IMR-90 (cell line): ENCODE results near the gene RNF34. TPM values are rescaled to one million over a fixed set of nuclear protein-coding genes. Genes with fewer than 3 reads are reported as not detected.

Experiments
- ATAC-seq: fragments of 200-7000 bp; cut with Tn5 transposase; 2 replicates; pipeline ENCODE4 v1.9.1; 2020; ENCODE audit warnings: low read depth, mild to moderate bottlenecking, moderate library complexity
- BruUV-seq: library from RNA; stranded (reverse); fragments of 400-500 nt; replicated peaks from 2 replicates; lab custom pipeline; 2021; lab: Mats Ljungman, UMichigan
- CTCF ChIA-PET: fragments of 300-600 bp; formaldehyde crosslinking; extraction: SDS; loops from one replicate; lab custom pipeline; 2021; ENCODE audit warnings: antibody characterized with exemption; lab: Yijun Ruan, JAX
- POLR2A ChIA-PET: fragments of 300-600 bp; sonication (Branson Sonifier 250); formaldehyde crosslinking; loops from one replicate; lab custom pipeline; 2022; ENCODE audit warnings: antibody characterized with exemption; ENCODE audit not compliant: unreplicated experiment; lab: Charles Lee
- DNase-seq: peaks from one replicate; pipeline ENCODE4 v3.0.0; 2013
- H2AFZ ChIP-seq: replicated peaks from 2 replicates; pipeline ENCODE3; 2013; ENCODE audit warnings: low read length, mild to moderate bottlenecking; ENCODE audit not compliant: poor library complexity
- H2AK5ac ChIP-seq: 2 replicates; pipeline ENCODE4 v1.6.1; 2013; ENCODE audit warnings: low read depth, low read length, inconsistent platforms
- H2AK9ac ChIP-seq: replicated peaks from 2 replicates; pipeline ENCODE3; 2013; ENCODE audit warnings: mild to moderate bottlenecking, low read depth, low read length, moderate library complexity; ENCODE audit not compliant: poor library complexity
- H2BK120ac ChIP-seq: 2 replicates; pipeline ENCODE4 v1.6.1; 2013; ENCODE audit warnings: low read depth, low read length, inconsistent platforms
- H2BK15ac ChIP-seq: 3 replicates; pipeline ENCODE4 v1.6.1; 2013; ENCODE audit warnings: low read depth, low read length, inconsistent platforms
- H2BK20ac ChIP-seq: 2 replicates; pipeline ENCODE4 v1.6.1; 2013; ENCODE audit warnings: low read depth, mild to moderate bottlenecking, inconsistent platforms, low read length, moderate library complexity
- H2BK5ac ChIP-seq: 2 replicates; pipeline ENCODE4 v1.6.1; 2013; ENCODE audit warnings: mild to moderate bottlenecking, low read depth, low read length, inconsistent platforms; ENCODE audit not compliant: poor library complexity, severe bottlenecking
- H3K14ac ChIP-seq: replicated peaks from 2 replicates; pipeline ENCODE4 v1.6.1; 2013; ENCODE audit warnings: low read depth, low read length, inconsistent platforms
- H3K18ac ChIP-seq: 2 replicates; pipeline ENCODE4 v1.6.1; 2013; ENCODE audit warnings: low read depth, low read length, control low read depth
- H3K23ac ChIP-seq: 2 replicates; pipeline ENCODE4 v1.6.1; 2013; ENCODE audit warnings: low read depth, low read length, inconsistent platforms
- H3K27ac ChIP-seq: 2 replicates; pipeline ENCODE4 v1.5.1; 2013; ENCODE audit warnings: mild to moderate bottlenecking, control low read depth, low read length; ENCODE audit not compliant: insufficient read depth
- H3K27me3 ChIP-seq: 2 replicates; pipeline ENCODE4 v1.6.1; 2013; ENCODE audit warnings: low read length; ENCODE audit not compliant: control insufficient read depth, insufficient read depth
- H3K36me3 ChIP-seq: 2 replicates; pipeline ENCODE4 v1.6.1; 2013; ENCODE audit warnings: low read length, mixed read lengths; ENCODE audit not compliant: control insufficient read depth, insufficient read depth
- H3K4ac ChIP-seq: 2 replicates; pipeline ENCODE4 v1.6.1; 2013; ENCODE audit warnings: low read depth, low read length, inconsistent platforms
- H3K4me1 ChIP-seq: 2 replicates; pipeline ENCODE4 v1.6.1; 2013; ENCODE audit warnings: low read length, mixed read lengths; ENCODE audit not compliant: control insufficient read depth, insufficient read depth
- H3K4me2 ChIP-seq: 2 replicates; pipeline ENCODE4 v1.6.1; 2013; ENCODE audit warnings: low read depth, mild to moderate bottlenecking, control low read depth, low read length, moderate library complexity
- H3K4me3 ChIP-seq: 2 replicates; pipeline ENCODE4 v1.5.1; 2013; ENCODE audit warnings: low read depth, mild to moderate bottlenecking, control low read depth, low read length, moderate library complexity; ENCODE audit not compliant: insufficient read depth
- H3K56ac ChIP-seq: 2 replicates; pipeline ENCODE4 v1.6.1; 2013; ENCODE audit warnings: low read length, inconsistent platforms; ENCODE audit not compliant: insufficient read depth; ENCODE audit errors: extremely low read depth
- H3K79me1 ChIP-seq, 2 experiments: 2 replicates each; pipeline ENCODE4 v1.6.1; 2013; ENCODE audit warnings: low read length in 2 of 2, inconsistent platforms in 1 of 2, low read depth in 1 of 2
- H3K9ac ChIP-seq: 2 replicates; pipeline ENCODE4 v1.6.1; 2013; ENCODE audit warnings: low read depth, low read length, control low read depth
- H3K9me1 ChIP-seq: 2 replicates; pipeline ENCODE4 v1.6.1; 2013; ENCODE audit warnings: low read length, inconsistent platforms; ENCODE audit not compliant: insufficient read depth
- H3K9me3 ChIP-seq: 2 replicates; pipeline ENCODE4 v1.6.1; 2013; ENCODE audit warnings: low read length; ENCODE audit not compliant: control insufficient read depth, insufficient read depth
- H4K20me1 ChIP-seq: 2 replicates; pipeline ENCODE4 v1.6.1; 2013; ENCODE audit warnings: low read length, inconsistent platforms; ENCODE audit not compliant: insufficient read depth
- H4K5ac ChIP-seq: 2 replicates; pipeline ENCODE4 v1.6.1; 2013; ENCODE audit warnings: mild to moderate bottlenecking, low read depth, low read length, control low read depth
- H4K8ac ChIP-seq, 2 experiments: 2 replicates each; pipeline ENCODE4 v1.6.1; 2013; ENCODE audit warnings: low read depth in 2 of 2, low read length in 2 of 2, control low read depth in 1 of 2, inconsistent platforms in 1 of 2
- H4K91ac ChIP-seq: 2 replicates; pipeline ENCODE4 v1.6.1; 2013; ENCODE audit warnings: low read depth, low read length, inconsistent platforms; ENCODE audit not compliant: insufficient read depth
- BHLHE40 ChIP-seq: fragments of 150-350 bp; IDR thresholded peaks from 2 replicates; pipeline ENCODE4 v1.6.1; 2016; ENCODE audit warnings: mild to moderate bottlenecking, low read depth, low read length
- CTCF ChIP-seq: conservative IDR thresholded peaks from 2 replicates; pipeline ENCODE4 v1.5.1; 2012; ENCODE audit warnings: mild to moderate bottlenecking, low read depth, low read length, improper control_type of control experiment
- ELK1 ChIP-seq: fragments of 150-350 bp; IDR thresholded peaks from 2 replicates; pipeline ENCODE4 v1.6.1; 2016; ENCODE audit warnings: low read depth, mild to moderate bottlenecking, low read length, moderate library complexity, borderline replicate concordance
- MAZ ChIP-seq: IDR thresholded peaks from 2 replicates; pipeline ENCODE4 v1.6.1; 2012; ENCODE audit warnings: low read depth, mild to moderate bottlenecking, low read length, improper control_type of control experiment, moderate library complexity, borderline replicate concordance
- MXI1 ChIP-seq: IDR thresholded peaks from 2 replicates; pipeline ENCODE4 v1.6.1; 2012; ENCODE audit warnings: low read depth, mild to moderate bottlenecking, low read length, moderate library complexity, borderline replicate concordance
- RFX5 ChIP-seq: IDR thresholded peaks from 2 replicates; pipeline ENCODE4 v1.8.0; 2012; ENCODE audit warnings: low read depth, mild to moderate bottlenecking, low read length, moderate library complexity
- WGBS, 2 experiments: methylation state at CpG; one replicate each; pipeline versions ENCODE4 v1.1.5 to v1.1.7; 2013; ENCODE audit warnings: missing lambda C conversion rate in 2 of 2; ENCODE audit not compliant: insufficient read length in 1 of 2; ENCODE audit errors: extremely low coverage in 2 of 2; 5-methylcytosine and 5-hydroxymethylcytosine counted together
- dilution Hi-C: fragments of 300-500 bp; cut with HindIII; formaldehyde crosslinking; loops from one replicate; pipeline ENCODE4 v1.14.3; 2018; ENCODE audit warnings: low sequenced_read_pairs; ENCODE audit not compliant: unreplicated experiment
- in situ Hi-C: fragments of 300-500 bp; cut with MboI; formaldehyde crosslinking; loops from 3 replicates; pipeline ENCODE4 v1.14.3; 2019; ENCODE audit warnings: low sequenced_read_pairs, inconsistent platforms, mixed read lengths
- intact Hi-C: fragments of 100-400 bp; cut with micrococcal nuclease; formaldehyde crosslinking; loops from 2 replicates; pipeline ENCODE4 v1.10.0; 2022
- polyA plus RNA-seq, 3 experiments: library from polyadenylated mRNA; depleted of rRNA; stranded (reverse); fragments of >200 nt; gene quantifications; 2 replicates each; pipeline ENCODE4 v1.2.3, GENCODE V29; 2012; ENCODE audit warnings: low replicate concordance in 1 of 3
- total RNA-seq: library from RNA; depleted of rRNA; stranded (reverse); fragments of >200 nt; gene quantifications from 2 replicates; pipeline ENCODE4 v1.2.3, GENCODE V29; 2012

The RNF34 gene
- total and polyA plus RNA-seq, 2 of the 4 experiments (the other 2 are of a cell fraction): 33.2 to 69.5 TPM

- Histone ChIP-seq H2AK9ac (no peak overlapping the region), H2BK120ac (no peak overlapping the region), H3K27me3 (no peaks in the 10 kb centered on the region), H3K14ac (no peak overlapping the region), H3K4ac (no peak overlapping the region), H4K91ac (no peak overlapping the region), H3K18ac (no peak overlapping the region), H3K9me1 (peaks cover 9% of the 10 kb centered on the region), H2AK5ac (no peak overlapping the region), H4K5ac (no peak overlapping the region), H2BK5ac (no peak overlapping the region), H4K8ac (no peak overlapping the region), H3K9me3 (no peaks in the 10 kb centered on the region), H2BK20ac (no peak overlapping the region), H3K79me1 (peaks cover 16 to 51% of the 10 kb centered on the region in 2 experiments), H4K20me1 (peaks cover 12% of the 10 kb centered on the region), H3K36me3 (peaks cover 55% of the 10 kb centered on the region), H3K4me2 (no peak overlapping the region), H2AFZ (no peak overlapping the region), H2BK15ac (no peak overlapping the region), H3K9ac (no peak overlapping the region), H3K23ac (no peak overlapping the region), H3K56ac (no peak overlapping the region), H3K4me3 (no peak overlapping the region), H3K4me1 (no peaks in the 10 kb centered on the region), H3K27ac (no peak overlapping the region)
- dilution Hi-C loops (no loop called here), in situ Hi-C loops (no loop called here), intact Hi-C loops (loop anchor here (5.0 kb wide), 1 partner anchor 90 kb away; no protein-coding TSS in a partner anchor)
- BruUV-seq: no TSS peak
- ChIA-PET CTCF (no interaction called here), POLR2A (no interaction called here)
- TF ChIP-seq MXI1 (no peak), RFX5 (no peak), CTCF (no peak), BHLHE40 (no peak), MAZ (no peak), ELK1 (no peak)
- no CpG with 5 or more reads among the region's 2 CpGs for WGBS, 2 experiments
- ATAC-seq: no peak
- DNase-seq: no peak
Measured at GRCh38 chr12:121427556-121428050, 27.7 kb downstream of the RNF34 start.
